ENCODE results near the gene RBM4. TPM values are rescaled to one million over a fixed set of nuclear protein-coding genes. Genes with fewer than 3 reads are reported as not detected.

The RBM4 gene
- total RNA-seq, 4 donors from 2014 or later: 51.7 to 93.3 (median 68.6) TPM

DNA sequence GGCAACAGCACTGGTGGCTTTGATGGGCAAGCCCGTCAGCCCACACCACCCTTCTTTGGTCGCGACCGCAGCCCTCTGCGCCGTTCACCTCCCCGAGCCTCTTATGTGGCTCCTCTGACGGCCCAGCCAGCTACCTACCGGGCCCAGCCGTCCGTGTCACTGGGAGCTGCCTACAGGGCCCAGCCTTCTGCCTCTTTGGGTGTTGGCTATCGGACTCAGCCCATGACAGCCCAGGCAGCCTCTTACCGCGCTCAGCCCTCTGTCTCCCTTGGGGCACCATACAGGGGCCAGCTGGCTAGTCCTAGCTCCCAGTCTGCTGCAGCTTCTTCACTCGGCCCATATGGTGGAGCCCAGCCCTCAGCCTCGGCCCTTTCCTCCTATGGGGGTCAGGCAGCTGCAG lies 14.1 kb upstream of the RBM4 start:
- TF ChIP-seq, protein P1, sequence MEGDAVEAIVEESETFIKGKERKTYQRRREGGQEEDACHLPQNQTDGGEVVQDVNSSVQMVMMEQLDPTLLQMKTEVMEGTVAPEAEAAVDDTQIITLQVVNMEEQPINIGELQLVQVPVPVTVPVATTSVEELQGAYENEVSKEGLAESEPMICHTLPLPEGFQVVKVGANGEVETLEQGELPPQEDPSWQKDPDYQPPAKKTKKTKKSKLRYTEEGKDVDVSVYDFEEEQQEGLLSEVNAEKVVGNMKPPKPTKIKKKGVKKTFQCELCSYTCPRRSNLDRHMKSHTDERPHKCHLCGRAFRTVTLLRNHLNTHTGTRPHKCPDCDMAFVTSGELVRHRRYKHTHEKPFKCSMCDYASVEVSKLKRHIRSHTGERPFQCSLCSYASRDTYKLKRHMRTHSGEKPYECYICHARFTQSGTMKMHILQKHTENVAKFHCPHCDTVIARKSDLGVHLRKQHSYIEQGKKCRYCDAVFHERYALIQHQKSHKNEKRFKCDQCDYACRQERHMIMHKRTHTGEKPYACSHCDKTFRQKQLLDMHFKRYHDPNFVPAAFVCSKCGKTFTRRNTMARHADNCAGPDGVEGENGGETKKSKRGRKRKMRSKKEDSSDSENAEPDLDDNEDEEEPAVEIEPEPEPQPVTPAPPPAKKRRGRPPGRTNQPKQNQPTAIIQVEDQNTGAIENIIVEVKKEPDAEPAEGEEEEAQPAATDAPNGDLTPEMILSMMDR (IDR thresholded peaks at IDR 0.05; ENCODE audit: low read depth): no peak

DNA sequence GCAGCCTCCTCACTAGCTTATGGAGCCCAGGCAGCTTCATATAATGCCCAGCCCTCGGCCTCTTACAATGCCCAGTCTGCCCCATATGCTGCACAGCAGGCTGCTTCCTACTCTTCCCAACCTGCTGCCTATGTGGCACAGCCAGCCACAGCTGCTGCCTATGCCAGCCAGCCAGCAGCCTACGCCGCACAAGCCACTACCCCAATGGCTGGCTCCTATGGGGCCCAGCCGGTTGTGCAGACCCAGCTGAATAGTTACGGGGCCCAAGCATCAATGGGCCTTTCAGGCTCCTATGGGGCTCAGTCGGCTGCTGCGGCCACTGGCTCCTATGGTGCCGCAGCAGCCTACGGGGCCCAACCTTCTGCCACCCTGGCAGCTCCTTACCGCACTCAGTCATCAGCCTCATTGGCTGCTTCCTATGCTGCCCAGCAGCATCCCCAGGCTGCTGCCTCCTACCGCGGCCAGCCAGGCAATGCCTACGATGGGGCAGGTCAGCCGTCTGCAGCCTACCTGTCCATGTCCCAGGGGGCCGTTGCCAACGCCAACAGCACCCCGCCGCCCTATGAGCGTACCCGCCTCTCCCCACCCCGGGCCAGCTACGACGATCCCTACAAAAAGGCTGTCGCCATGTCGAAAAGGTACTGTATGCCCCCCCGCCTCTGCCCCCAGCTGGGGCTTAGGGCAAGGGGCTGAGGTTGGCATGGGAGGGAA lies 13.3 kb upstream of the RBM4 start:
- TF ChIP-seq, protein P1 (IDR thresholded peaks at IDR 0.05; ENCODE audit: low read depth): no peak

DNA sequence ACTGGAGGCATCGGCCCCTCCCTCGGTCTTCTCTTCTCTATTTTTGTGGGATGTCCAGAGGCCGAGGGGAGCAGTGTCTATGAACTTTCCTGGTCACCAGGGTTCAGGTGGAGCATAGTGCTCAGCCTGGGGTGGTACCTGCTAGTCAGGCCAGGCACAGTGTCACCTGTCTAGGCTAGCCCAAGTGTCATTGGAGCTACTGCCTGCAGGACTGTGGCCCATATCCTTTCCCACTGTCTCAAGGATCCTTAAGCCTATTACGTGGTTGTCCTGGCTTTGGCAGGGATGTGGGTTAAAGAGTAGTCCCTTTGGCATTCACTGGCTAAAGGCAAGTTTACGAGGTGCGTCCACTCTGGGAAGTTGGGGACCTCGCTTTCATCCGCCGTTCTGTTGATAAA lies 12.8 kb upstream of the RBM4 start:
- TF ChIP-seq, protein P1 (IDR thresholded peaks at IDR 0.05; ENCODE audit: low read depth): no peak

DNA sequence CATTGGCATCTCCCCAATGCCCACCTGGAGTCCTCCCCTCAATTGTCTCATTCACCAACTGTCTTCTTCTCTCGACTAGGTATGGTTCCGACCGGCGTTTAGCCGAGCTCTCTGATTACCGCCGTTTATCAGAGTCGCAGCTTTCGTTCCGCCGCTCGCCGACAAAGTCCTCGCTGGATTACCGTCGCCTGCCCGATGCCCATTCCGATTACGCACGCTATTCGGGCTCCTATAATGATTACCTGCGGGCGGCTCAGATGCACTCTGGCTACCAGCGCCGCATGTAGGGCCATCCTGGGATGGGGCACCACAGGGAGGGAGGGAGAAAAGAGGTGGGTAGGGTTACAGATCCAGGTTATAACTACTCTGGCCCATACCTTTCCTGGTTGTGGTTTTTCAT lies 12.1 kb upstream of the RBM4 start:
- TF ChIP-seq, protein P1 (IDR thresholded peaks at IDR 0.05; ENCODE audit: low read depth): no peak

DNA sequence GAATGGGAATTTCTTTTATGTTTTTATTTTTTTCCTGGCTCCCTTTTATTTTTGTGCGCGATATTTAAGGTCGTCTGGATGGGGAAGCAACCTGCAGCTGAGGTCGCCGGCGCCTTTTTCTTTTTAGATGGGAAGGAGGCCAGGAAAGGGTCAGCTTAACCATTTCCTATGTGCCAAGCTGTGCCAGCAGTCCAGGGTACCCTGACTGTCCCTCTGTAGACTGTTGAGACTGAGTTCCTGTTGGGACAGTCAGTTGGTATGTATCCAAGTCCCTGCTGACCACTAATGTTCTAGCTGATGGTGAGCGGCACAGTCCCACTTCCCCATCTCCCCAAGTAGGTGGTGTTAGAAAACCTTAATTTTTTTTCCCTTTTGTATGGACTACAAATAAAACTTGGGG lies 11.6 kb upstream of the RBM4 start:
- TF ChIP-seq, protein P1 (IDR thresholded peaks at IDR 0.05; ENCODE audit: low read depth): no peak

DNA sequence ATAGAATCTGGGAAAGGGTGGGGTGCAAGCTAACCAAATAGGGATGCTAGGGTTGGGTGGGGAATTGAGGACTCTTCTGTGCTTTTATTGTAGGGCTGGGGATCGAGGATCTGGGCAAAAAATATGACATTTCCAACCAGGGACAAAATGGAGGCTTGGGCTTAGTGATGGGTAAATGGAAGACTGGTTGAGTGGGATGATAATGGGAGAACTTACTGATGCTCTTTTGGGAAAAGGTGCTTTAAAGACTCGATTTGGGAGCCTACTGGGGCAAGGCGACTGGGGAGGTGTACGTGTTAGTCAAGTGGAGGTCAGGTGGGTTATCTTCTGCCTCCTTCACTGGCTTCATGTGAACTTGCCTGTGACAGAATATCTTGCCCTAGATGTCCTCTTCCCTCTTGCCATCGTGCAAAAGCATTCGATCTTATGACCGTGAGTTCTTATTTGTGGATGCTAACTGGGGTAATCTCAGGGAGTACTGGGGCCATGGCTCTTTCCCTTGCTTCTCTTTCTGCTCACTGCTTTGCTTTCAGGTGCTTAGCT lies 10.4 kb upstream of the RBM4 start:
- TF ChIP-seq, protein P1 (IDR thresholded peaks at IDR 0.05; ENCODE audit: low read depth): no peak

DNA sequence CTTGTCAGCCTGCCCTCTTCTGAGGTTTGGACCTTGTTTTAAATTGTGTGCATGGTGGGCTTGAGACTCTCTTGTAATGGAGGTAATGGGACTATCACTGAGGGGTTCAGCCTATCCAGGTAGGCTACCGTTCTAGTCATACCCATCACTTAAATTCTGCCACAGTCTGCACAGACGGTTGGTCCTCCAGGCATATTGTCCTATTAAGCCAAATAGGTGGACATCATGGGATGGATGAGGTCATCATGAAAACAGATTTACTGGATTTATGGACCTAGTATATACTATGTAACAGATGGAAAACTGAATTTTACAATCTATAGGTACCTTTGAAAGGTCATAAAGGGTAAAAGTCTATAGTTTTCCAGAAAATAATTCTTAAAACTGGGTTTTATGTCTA lies 9.1 kb upstream of the RBM4 start:
- TF ChIP-seq, protein P1 (IDR thresholded peaks at IDR 0.05; ENCODE audit: low read depth): no peak
